GM12878 (cell line): Measurements from ENCODE around the gene TBC1D1.

ENCODE experiments used
- BACH1 ChIP-seq: fragments of 450-650 bp; IDR thresholded peaks from 2 replicates; pipeline ENCODE4 v1.6.1; 2017; ENCODE audit warnings: mild to moderate bottlenecking, borderline replicate concordance
- CHD4 ChIP-seq: fragments of 200-600 bp; sonication (generic); IDR thresholded peaks from 2 replicates; pipeline ENCODE4 v1.6.1; 2016; ENCODE audit warnings: mild to moderate bottlenecking
- CTCF ChIP-seq, 3 experiments: IDR thresholded peaks in 2 of 3; conservative IDR thresholded peaks in 1 of 3; 2 replicates each; pipeline ENCODE4 v1.5.1; 2011; ENCODE audit warnings: low read depth in 3 of 3, low read length in 3 of 3, mild to moderate bottlenecking in 3 of 3, control low read depth in 2 of 3, moderate library complexity in 2 of 3, inconsistent platforms in 1 of 3, mixed read lengths in 1 of 3; ENCODE audit not compliant: control insufficient read depth in 2 of 3, insufficient read depth in 1 of 3; ENCODE audit errors: extremely low read depth in 1 of 3
- JUNB ChIP-seq: IDR thresholded peaks from 2 replicates; pipeline ENCODE4 v1.6.1; 2016; ENCODE audit warnings: antibody characterized with exemption, mild to moderate bottlenecking
- RCOR1 ChIP-seq: conservative IDR thresholded peaks from 2 replicates; pipeline ENCODE4 v1.6.1; 2012; ENCODE audit warnings: low read depth, low read length, improper control_type of control experiment

DNA sequence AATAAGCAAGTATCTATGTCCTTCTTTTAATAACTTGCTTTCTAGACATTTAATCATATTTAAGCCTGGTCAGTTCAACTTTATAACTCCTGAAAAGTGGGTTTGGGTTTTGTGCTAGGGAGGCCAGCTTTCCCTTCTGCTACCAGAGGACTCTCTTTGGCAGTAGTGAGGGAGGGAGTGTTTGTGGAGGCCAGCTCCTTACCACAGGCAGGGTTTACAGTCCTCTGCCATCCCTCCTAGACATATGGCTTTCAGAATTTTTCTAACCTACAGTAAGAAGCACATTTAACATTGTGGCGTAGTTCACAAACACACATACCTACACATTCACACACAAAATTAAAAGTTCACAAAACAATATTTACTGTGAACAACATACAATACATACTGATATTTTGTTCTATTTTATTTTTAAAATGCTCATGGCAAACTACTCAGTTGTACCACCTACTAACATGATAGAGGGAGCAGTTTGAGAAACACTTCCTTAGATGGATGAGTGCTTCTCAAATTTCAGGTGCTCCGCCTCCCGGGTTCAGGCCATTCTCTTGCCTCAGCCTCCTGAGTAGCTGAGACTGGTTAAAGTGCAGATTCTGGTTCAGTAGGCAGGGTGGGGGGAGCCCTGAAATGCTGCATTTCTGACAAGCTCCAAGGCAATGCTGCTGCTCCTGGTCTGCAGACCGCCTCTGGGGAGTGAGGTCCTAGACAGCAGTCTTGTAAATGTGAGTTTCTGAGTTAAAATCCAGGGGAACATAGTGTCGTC is 156.0 kb downstream of the TBC1D1 start:
- TF ChIP-seq CTCF (IDR thresholded peaks at IDR 0.05 in 2 of 3, conservative IDR thresholded peaks at IDR 0.05 in 1 of 3; ENCODE audit: control insufficient read depth in 2 of 3, extremely low read depth in 1 of 3, insufficient read depth in 1 of 3, low read depth in 3 of 3, low read length in 3 of 3) (no peak), CHD4 (no peak), BACH1 (no peak), JUNB (no peak), RCOR1 (no peak)
